GOT3 (cell line): Measurements from ENCODE around the gene OPA3.
"Not testable (repeated sequence)": the region's sequence is repeated elsewhere in the genome, so short reads cannot be mapped to it uniquely, and the experiment has no call there.

Experiments
- DNase-seq: peaks from one replicate; lab custom pipeline; 2025; ENCODE audit warnings: mixed read lengths; lab: John Stamatoyannopoulos, UW

The OPA3 gene

GRCh38 chr19:45522010-45522941 is 62.3 kb downstream of the OPA3 start:
- DNase-seq: no peak

GRCh38 chr19:45518469-45518826 is 66.2 kb downstream of the OPA3 start:
- no peak for DNase-seq

DNA sequence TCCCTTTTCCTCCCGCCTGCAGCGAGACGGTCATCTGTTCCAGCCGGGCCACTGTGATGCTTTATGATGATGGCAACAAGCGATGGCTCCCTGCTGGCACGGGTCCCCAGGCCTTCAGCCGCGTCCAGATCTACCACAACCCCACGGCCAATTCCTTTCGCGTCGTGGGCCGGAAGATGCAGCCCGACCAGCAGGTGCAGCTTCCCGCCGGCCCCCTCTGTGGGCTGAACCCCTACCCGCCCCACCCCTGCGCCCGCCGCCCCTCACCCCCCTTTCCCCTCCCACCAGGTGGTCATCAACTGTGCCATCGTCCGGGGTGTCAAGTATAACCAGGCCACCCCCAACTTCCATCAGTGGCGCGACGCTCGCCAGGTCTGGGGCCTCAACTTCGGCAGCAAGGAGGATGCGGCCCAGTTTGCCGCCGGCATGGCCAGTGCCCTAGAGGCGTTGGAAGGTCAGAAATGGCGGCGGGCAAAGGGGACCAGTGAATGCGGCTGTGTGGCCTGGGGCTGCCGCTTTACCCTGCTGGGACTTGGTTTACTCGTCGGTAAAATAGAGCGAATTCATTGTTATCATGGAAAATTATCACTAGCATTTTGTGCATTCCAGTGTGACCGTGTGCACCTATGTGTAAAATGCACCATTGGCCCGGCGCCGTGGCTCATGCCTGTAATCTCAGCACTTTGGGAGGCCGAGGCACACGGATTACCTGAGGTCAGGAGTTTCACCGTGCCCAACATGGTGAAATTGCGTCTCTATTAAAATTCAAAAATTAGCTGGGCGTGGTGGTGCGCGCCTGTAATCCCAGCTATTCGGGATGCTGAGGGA is 66.7 kb downstream of the OPA3 start:
- DNase-seq: no peak

- no peak for DNase-seq
These were observed 67.4 kb downstream of the OPA3 start for GRCh38 chr19:45517238-45517637.

- no peak for DNase-seq
These were observed 68.7 kb downstream of the OPA3 start for GRCh38 chr19:45515807-45516401.

- DNase-seq: no peak
These were observed 69.4 kb downstream of the OPA3 start for GRCh38 chr19:45515081-45515624.

- DNase-seq: no peak
These were observed 70.1 kb downstream of the OPA3 start for GRCh38 chr19:45514376-45515051.

- no peak for DNase-seq
These were observed 71.6 kb downstream of the OPA3 start for GRCh38 chr19:45512881-45513483.

DNA sequence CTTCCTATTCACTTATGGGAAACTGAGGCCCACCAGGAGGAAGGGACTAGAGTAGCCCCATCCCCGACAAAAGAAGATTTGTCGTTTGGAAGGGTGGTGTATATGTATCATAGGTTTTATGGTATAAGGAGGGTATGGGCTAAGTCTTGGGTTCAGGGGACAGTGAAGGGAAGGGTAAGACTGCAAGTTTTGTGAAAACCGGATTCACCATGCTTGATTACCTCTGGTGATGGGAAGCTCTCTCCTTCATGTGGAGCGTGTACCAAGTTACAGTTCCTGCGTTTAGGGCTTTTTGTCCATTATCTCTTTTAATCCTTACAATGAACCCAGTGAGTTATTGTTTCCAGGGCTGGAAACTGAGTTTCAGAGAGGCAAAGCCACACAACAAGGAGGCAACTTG is 73.5 kb downstream of the OPA3 start:
- DNase-seq: no peak

- DNase-seq: not testable (repeated sequence)
These were observed 74.2 kb downstream of the OPA3 start for GRCh38 chr19:45510352-45510751.

DNA sequence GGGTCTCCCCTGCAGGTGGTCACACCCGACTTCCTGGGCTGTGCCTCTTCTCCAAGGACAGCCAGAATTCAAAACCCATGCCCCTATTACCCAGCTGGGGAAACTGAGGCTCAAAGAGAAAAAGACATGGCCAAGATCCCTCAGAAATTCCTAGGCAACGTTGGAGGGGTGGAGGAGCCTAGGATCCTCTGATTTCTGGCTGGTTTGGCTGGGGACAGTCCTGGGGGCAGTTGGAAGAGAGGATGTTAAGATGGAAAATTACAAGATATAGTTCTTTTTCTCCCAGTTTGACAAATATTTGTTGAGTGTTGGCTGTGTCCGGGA is 74.9 kb downstream of the OPA3 start:
- no peak for DNase-seq

- DNase-seq: no peak
These were observed 75.5 kb downstream of the OPA3 start for GRCh38 chr19:45508861-45509691.

DNA sequence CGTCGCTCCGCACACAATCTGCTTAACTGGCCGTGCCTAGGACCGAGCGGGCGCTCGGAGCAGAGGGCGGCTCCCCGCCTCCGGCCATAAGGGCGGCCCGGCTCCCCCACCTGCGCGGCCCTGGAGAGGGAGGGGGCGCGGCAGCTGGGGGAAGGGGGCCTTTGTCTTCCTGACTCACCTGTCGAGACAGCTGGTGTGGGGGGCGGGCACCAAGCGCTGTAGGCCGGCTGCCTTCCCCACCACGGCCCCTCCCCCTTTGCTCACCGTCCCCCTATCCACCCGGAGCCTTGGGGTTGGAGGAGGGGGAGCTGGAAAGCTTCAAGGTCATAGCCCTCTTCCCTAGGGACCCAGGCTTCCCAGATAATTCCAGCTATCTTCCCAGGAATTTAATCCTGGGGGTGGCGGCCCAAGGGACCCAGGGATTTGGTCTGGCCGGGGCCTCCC is 76.2 kb downstream of the OPA3 start:
- DNase-seq: no peak

- DNase-seq: no peak
These were observed 76.7 kb downstream of the OPA3 start for GRCh38 chr19:45507872-45508416.

DNA sequence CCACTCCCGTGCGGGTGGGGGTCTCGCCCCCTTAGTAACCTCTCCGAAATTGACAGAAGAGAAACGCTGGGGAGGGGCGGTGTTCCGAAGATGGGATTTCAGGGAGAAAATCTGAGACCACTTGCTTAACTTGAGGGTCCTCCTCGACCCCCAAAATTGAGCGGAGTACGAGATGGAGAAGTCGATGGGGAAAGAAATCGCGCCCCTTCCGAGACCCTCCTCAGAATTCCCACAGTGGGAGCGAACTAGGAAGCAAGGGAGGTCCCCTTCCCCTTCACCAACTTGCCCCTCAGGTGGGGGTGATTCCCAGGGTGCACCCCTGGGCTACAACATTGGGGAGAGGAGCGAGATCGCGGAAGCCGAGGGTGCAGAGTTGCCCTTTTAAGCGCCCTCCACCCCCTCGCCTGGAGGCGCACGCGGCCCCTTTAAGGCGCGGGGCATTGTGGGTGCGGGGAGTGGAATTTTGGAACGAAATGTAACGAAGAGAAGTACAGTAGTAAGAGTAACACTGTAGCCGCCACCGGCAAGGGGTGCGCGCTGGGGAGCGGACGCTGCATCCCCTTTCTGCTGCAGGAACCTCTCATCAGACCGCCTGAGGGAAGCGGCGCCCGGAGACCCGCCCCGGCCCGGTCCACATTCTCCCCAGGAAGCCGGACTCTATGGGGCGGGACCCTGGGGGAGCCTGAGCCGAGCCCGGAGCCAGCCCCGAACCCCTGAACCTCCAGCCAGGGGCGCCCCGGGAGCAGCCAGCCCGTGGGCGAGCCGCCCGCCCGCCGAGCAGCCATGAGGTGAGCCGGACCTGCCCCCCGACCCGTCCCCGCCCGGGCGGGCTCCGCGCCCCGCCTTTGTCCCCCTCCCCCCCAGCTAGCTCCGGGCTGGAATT is 77.4 kb downstream of the OPA3 start, which contains the start of gene VASP:
Gene VASP (plus strand): TSS at position 491 of the 883 bp plus-strand sequence. CDS start 293 bp downstream, at position 784.
- peak; percentile 37 for DNase-seq

DNA sequence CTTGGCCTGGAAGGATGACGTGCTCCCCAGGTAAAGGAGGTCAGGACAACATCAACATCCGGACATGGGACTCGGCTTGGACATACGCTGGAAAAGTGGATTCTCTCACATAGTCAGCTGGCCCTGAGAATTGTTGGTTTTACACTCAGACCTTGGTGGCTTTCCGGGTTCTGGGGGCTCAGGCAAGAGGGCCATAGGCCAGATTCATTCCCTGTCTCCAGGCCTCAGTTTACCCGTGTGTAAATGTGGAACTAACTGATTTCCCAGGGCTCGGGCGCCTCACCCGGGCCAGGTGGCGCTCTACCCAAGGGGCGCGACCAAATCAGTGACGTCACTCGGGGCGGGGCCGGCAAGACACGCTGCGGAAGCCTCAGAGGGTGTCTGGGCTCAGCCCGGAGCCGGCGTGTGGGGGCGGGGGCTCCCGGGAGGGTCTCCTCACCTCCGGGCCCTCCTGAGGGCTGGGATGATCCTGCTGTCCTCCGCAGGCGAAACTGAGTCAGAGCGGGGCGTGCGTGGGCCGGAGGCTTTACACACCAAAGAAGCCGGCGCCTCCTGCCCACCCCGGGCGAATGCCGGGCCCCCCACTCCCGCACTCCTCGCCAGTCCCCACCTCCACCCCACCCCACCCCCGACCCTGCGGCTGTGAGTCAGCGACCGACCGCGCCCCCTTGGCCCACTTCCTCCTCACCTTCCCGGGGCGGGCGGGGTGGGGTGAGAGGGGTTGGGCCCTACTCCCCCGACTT is 78.2 kb downstream of the OPA3 start:
- DNase-seq: peak; percentile 70

- no peak for DNase-seq
These were observed 78.7 kb downstream of the OPA3 start for GRCh38 chr19:45505996-45506245.

- DNase-seq: no peak
These were observed 79.2 kb downstream of the OPA3 start for GRCh38 chr19:45505151-45505995.
